ENCODE results near the gene NAALADL2. TPM values are rescaled to one million over a fixed set of nuclear protein-coding genes. Genes with fewer than 3 reads are reported as not detected.

Gene NAALADL2
- total RNA-seq, 2 experiments from 2014 or later, result 0.30 to 1.2 TPM

DNA sequence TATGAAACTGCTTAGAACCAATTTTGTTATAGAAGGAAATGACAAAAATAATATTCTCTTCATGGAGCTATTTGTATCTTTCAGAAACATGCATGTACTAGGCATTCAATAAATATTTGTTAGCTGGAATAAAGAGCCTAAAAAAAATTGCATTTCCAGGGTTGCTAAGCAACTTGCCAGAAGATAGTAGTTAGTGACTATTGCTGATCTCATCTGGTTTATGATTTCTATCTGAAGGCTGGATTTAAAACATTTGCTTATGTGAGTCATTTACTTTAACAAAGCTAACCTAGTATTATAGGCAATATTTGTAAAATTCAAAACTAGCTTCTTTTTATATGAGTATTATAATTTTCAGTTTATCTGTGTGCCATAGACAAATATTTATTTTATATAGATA is 78.3 kb downstream of the NAALADL2 start:
- H3K36me3 ChIP-seq (ENCODE audit: insufficient read depth, low read length), result no peaks in the 10 kb centered on the region
- no peak overlapping the region for H3K4me3 Mint-ChIP-seq
- ATAC-seq (ENCODE audit: poor library complexity) (no peak), DNase-seq (no peak)
- ChIA-PET POLR2A (no interaction called here), CTCF (no interaction called here)
- no peaks in the 10 kb centered on the region for H3K9me3 ChIP-seq (ENCODE audit: control insufficient read depth in 1 of 2, insufficient read depth in 1 of 2, low read length in 2 of 2)
- H3K27ac ChIP-seq (ENCODE audit: low read depth in 1 of 2, low read length in 2 of 2), result no peak overlapping the region
- H3K36me3 Mint-ChIP-seq (ENCODE audit: low read depth), result no peaks in the 10 kb centered on the region
- no peaks in the 10 kb centered on the region for H3K4me1 Mint-ChIP-seq (ENCODE audit: low read depth)
- no peaks in the 10 kb centered on the region for H3K27me3 ChIP-seq (ENCODE audit: control insufficient read depth in 1 of 2, insufficient read depth in 2 of 2, low read length in 2 of 2)
- no peak overlapping the region for H3K4me3 ChIP-seq (ENCODE audit: low read length)
- TF ChIP-seq, protein P1, sequence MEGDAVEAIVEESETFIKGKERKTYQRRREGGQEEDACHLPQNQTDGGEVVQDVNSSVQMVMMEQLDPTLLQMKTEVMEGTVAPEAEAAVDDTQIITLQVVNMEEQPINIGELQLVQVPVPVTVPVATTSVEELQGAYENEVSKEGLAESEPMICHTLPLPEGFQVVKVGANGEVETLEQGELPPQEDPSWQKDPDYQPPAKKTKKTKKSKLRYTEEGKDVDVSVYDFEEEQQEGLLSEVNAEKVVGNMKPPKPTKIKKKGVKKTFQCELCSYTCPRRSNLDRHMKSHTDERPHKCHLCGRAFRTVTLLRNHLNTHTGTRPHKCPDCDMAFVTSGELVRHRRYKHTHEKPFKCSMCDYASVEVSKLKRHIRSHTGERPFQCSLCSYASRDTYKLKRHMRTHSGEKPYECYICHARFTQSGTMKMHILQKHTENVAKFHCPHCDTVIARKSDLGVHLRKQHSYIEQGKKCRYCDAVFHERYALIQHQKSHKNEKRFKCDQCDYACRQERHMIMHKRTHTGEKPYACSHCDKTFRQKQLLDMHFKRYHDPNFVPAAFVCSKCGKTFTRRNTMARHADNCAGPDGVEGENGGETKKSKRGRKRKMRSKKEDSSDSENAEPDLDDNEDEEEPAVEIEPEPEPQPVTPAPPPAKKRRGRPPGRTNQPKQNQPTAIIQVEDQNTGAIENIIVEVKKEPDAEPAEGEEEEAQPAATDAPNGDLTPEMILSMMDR (IDR thresholded peaks at IDR 0.05), result no peak
- H3K27ac Mint-ChIP-seq, result no peak overlapping the region
- peaks cover 6% of the 10 kb centered on the region for H3K9me3 Mint-ChIP-seq
- intact Hi-C loops (cut with DNase I, micrococcal nuclease), result no loop called here
- no peaks in the 10 kb centered on the region for H3K27me3 Mint-ChIP-seq
- H3K4me1 ChIP-seq (ENCODE audit: insufficient read depth, low read length), result no peaks in the 10 kb centered on the region

- ChIA-PET POLR2A (no interaction called here), CTCF (no interaction called here)
- Mint-ChIP-seq H3K9me3 (peaks cover 6% of the 10 kb centered on the region), H3K27ac (no peak overlapping the region), H3K27me3 (no peaks in the 10 kb centered on the region), H3K36me3 (ENCODE audit: low read depth) (no peaks in the 10 kb centered on the region), H3K4me1 (ENCODE audit: low read depth) (no peaks in the 10 kb centered on the region), H3K4me3 (no peak overlapping the region)
- no peaks in the 10 kb centered on the region for H3K27me3 ChIP-seq (ENCODE audit: control insufficient read depth in 1 of 2, insufficient read depth in 2 of 2, low read length in 2 of 2)
- H3K4me1 ChIP-seq (ENCODE audit: insufficient read depth, low read length), result no peaks in the 10 kb centered on the region
- no peak for DNase-seq
- H3K4me3 ChIP-seq (ENCODE audit: low read length), result no peak overlapping the region
- H3K9me3 ChIP-seq (ENCODE audit: control insufficient read depth in 1 of 2, insufficient read depth in 1 of 2, low read length in 2 of 2), result no peaks in the 10 kb centered on the region
- H3K36me3 ChIP-seq (ENCODE audit: insufficient read depth, low read length), result no peaks in the 10 kb centered on the region
- no peak for ATAC-seq (ENCODE audit: poor library complexity)
- H3K27ac ChIP-seq (ENCODE audit: low read depth in 1 of 2, low read length in 2 of 2), result no peak overlapping the region
- TF ChIP-seq, protein P1 (IDR thresholded peaks at IDR 0.05), result no peak
- intact Hi-C loops (cut with DNase I, micrococcal nuclease), result no loop called here
Measured at GRCh38 chr3:174938102-174938501, 79.0 kb downstream of the NAALADL2 start.

DNA sequence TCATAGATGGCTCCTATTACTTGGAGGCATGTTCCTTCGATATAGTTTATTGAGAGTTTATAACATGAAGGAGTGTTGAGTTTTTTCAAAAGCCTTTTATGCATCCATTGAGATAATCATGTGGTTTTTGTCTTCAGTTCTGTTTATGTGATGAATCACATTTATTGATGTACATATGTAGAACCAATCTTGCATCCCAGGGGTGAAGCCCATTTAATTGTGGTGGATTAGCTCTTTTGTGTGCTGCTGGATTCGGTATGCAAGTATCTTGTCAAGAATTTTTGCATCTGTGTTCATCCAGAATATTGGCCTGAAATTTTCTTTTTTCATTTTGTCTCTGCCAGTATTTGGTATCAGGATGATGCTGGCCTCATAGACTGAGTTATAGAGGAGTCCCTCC is 81.0 kb downstream of the NAALADL2 start:
- intact Hi-C loops (cut with DNase I, micrococcal nuclease), result no loop called here
- H3K9me3 ChIP-seq (ENCODE audit: control insufficient read depth in 1 of 2, insufficient read depth in 1 of 2, low read length in 2 of 2), result peaks cover 0 to 4% of the 10 kb centered on the region in 2 experiments
- CTCF ChIA-PET, result no interaction called here
- H3K9me3 Mint-ChIP-seq, result peaks cover 6% of the 10 kb centered on the region
- no peak for DNase-seq
- no peak overlapping the region for H3K4me3 Mint-ChIP-seq
- H3K36me3 Mint-ChIP-seq (ENCODE audit: low read depth), result no peaks in the 10 kb centered on the region
- no peak overlapping the region for H3K4me3 ChIP-seq (ENCODE audit: low read length)
- H3K27ac Mint-ChIP-seq, result no peak overlapping the region
- no peaks in the 10 kb centered on the region for H3K4me1 ChIP-seq (ENCODE audit: insufficient read depth, low read length)
- TF ChIP-seq, protein P1 (IDR thresholded peaks at IDR 0.05), result no peak
- H3K27me3 ChIP-seq (ENCODE audit: control insufficient read depth in 1 of 2, insufficient read depth in 2 of 2, low read length in 2 of 2), result no peaks in the 10 kb centered on the region
- H3K27me3 Mint-ChIP-seq, result no peaks in the 10 kb centered on the region
- H3K27ac ChIP-seq (ENCODE audit: low read depth in 1 of 2, low read length in 2 of 2), result no peak overlapping the region
- no peak for ATAC-seq (ENCODE audit: poor library complexity)
- H3K36me3 ChIP-seq (ENCODE audit: insufficient read depth, low read length), result no peaks in the 10 kb centered on the region
- H3K4me1 Mint-ChIP-seq (ENCODE audit: low read depth), result no peaks in the 10 kb centered on the region
- POLR2A ChIA-PET, result no interaction called here

Data from CD4-positive, alpha-beta T cell (primary cell).